Measurements from ENCODE around the gene BCL7C.

BCL7C gene

GRCh38 chr16:30853758-30854157 lies 40.1 kb downstream of the BCL7C start:
- TF ChIP-seq, protein P1, sequence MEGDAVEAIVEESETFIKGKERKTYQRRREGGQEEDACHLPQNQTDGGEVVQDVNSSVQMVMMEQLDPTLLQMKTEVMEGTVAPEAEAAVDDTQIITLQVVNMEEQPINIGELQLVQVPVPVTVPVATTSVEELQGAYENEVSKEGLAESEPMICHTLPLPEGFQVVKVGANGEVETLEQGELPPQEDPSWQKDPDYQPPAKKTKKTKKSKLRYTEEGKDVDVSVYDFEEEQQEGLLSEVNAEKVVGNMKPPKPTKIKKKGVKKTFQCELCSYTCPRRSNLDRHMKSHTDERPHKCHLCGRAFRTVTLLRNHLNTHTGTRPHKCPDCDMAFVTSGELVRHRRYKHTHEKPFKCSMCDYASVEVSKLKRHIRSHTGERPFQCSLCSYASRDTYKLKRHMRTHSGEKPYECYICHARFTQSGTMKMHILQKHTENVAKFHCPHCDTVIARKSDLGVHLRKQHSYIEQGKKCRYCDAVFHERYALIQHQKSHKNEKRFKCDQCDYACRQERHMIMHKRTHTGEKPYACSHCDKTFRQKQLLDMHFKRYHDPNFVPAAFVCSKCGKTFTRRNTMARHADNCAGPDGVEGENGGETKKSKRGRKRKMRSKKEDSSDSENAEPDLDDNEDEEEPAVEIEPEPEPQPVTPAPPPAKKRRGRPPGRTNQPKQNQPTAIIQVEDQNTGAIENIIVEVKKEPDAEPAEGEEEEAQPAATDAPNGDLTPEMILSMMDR (conservative IDR thresholded peaks at IDR 0.05; ENCODE audit: low read depth, low read length), result no peak
- DNase-seq (ENCODE audit: low read depth), result peak; percentile 3
- H3K4me3 ChIP-seq (ENCODE audit: low read depth, low read length), result no peak overlapping the region

DNA sequence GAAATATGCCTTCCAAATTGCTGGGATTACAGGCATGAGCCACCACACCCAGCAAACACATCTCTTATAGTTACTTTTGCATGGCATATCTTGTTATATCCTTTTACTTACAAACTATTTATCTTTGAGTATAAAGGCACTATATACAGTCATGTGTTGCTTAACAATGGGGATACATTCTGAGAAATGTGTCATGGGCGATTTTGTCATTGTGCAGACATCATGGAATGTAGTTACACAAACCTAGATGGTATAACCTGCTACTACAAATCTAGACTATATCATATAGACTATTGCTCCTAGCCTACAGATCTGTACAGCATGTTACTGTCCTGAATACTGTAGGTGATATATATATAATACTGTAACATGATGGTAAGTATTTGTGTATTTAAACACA lies 43.6 kb downstream of the BCL7C start:
- TF ChIP-seq, protein P1 (conservative IDR thresholded peaks at IDR 0.05; ENCODE audit: low read depth, low read length), result no peak
- no peak for DNase-seq (ENCODE audit: low read depth)
- no peak overlapping the region for H3K4me3 ChIP-seq (ENCODE audit: low read depth, low read length)

DNA sequence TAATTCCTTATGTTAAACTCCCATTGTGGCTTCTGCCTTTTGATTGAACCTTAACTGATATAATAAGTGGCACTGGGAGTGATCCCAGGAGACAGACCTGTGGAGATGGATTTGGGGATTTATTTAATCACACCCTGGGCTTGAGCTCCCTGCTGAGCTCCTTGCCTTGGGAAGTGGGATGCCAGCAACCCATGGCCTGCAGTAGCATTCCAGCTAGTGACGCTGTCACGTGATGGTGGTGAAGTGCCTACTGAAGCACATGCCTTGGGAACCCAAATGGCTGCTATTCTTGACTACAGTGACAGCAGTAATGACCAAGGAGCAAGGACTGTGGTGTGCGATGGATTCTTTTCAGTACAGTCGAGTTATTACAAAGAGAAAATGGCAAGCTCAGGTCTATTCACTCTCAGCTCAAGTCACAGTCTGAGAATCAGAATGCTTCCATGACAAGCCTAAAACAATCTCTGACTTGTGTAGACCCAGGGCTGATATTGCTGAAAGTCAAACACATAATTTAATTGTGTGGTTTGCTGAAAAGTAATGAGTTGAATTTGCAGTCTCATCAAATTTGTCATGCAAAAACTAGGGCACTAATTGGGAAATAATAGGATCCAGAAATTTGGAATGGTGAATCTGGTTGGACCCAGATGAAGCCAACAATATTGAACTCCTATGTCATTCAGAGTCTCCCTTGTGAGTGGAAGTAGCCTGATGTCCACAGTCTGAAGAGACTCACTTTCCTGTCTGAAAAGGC lies 47.1 kb downstream of the BCL7C start:
- TF ChIP-seq, protein P1 (conservative IDR thresholded peaks at IDR 0.05; ENCODE audit: low read depth, low read length), result no peak
- no peak overlapping the region for H3K4me3 ChIP-seq (ENCODE audit: low read depth, low read length)
- no peak for DNase-seq (ENCODE audit: low read depth)

DNA sequence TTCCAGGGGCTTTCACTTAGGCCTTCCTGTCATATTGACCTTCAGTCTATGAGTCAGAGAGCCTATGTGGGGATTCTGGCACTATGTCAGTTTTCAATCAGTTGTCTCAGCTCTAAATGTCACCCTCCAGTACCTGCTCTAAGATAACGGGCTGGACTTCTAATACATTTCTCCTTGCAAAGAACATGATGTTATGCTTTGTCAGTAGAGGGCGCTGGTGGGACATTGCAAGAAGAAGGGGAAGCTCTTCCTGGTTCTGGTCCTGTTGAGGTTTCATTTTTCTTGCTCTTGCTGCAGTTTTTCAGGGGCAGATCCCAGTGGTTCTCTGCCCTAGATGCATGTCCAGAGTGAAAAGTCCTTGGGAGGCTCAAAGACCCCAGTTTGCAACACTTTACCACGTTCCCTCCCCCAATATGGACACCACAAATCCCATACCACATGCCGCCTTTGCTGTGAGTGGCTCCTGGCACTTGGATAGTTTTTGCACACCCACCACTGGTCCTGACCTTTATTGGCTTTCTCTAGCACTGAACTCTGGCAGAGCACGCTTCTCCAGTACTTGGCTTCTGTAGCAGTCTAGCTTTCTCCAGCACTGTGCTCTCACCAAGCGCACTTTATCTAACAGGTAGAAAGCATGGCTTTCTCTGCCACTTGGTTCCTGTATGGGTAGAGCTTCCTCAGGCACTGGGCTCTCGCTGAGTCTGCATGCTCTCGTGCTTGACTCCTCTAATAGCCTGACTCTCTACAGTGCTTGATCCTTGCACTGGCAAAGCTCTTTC lies 49.0 kb downstream of the BCL7C start:
- peak overlapping the region; percentile 31 for H3K4me3 ChIP-seq (ENCODE audit: low read depth, low read length)
- TF ChIP-seq, protein P1 (conservative IDR thresholded peaks at IDR 0.05; ENCODE audit: low read depth, low read length), result peak; percentile 95
- peak; percentile 97 for DNase-seq (ENCODE audit: low read depth)

DNA sequence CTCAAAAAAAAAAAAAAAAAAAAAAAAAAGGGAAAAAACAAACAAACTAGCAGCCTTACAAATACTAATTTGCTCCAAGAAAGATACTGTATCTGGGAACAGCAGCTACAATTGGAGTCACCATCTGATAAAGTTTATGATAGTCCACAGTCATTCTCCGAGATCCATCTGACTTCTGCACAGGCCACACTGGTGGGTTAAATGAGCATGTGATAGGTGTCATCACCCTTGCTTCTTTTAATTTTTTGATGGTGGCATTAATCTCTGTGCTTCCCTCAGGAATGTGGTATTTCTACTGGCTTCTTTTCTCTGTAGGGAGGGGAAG lies 49.6 kb downstream of the BCL7C start:
- H3K4me3 ChIP-seq (ENCODE audit: low read depth, low read length), result no peak overlapping the region
- DNase-seq (ENCODE audit: low read depth), result no peak
- TF ChIP-seq, protein P1 (conservative IDR thresholded peaks at IDR 0.05; ENCODE audit: low read depth, low read length), result no peak

DNA sequence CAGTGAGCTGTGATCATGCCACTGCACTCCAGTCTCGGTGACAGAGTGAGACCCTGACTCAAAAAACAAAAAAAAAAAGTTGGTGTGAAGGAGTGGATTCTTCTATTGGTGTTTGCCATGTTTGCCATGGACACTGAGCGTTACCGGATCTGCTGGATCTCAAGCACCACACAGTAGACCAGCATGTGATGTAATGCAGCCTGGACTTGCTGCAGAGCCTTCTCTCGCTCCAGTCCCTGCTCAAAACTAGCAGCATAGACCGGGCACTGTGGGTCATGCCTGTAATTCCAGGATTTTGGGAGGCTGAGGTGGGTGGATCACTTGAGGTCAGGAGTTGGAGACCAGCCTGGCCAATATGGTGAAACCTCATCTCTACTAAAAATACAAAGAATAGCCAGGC lies 50.4 kb downstream of the BCL7C start:
- H3K4me3 ChIP-seq (ENCODE audit: low read depth, low read length), result no peak overlapping the region
- TF ChIP-seq, protein P1 (conservative IDR thresholded peaks at IDR 0.05; ENCODE audit: low read depth, low read length), result no peak

More for the DNA sequence above, 50.4 kb downstream of the BCL7C start:
- no peak for DNase-seq (ENCODE audit: low read depth)
